B cell (primary cell): ENCODE measurements around the gene TWIST2. TPM values are rescaled to one million over a fixed set of nuclear protein-coding genes. Genes with fewer than 3 reads are reported as not detected.

Experiments
- ATAC-seq: fragments of 200-7000 bp; cut with Tn5 transposase; one replicate; pipeline ENCODE4 v1.10.0; 2021; ENCODE audit warnings: low read depth, mild to moderate bottlenecking, moderate number of reproducible peaks, moderate library complexity
- CTCF ChIA-PET: fragments of 350-600 bp; sonication (Branson Sonifier 250); formaldehyde crosslinking; loops from one replicate; lab custom pipeline; 2021; ENCODE audit warnings: antibody characterized with exemption, inconsistent platforms; lab: Charles Lee
- POLR2A ChIA-PET: fragments of 350-600 bp; sonication (Branson Sonifier 250); formaldehyde crosslinking; loops from one replicate; lab custom pipeline; 2021; ENCODE audit warnings: antibody characterized with exemption; lab: Charles Lee
- DNase-seq: peaks from one replicate; pipeline ENCODE4 v3.0.0; 2013
- H2AFZ ChIP-seq: 2 replicates; pipeline ENCODE4 v1.6.1; 2012; ENCODE audit warnings: mild to moderate bottlenecking, low read depth, low read length; ENCODE audit not compliant: insufficient read depth, poor library complexity, severe bottlenecking
- H3K27ac ChIP-seq, 2 donors: 1 replicate in 1 of 2; 2 replicates in 1 of 2; pipeline ENCODE4 v1.5.1; 2012 to 2013; ENCODE audit warnings: low read length in 2 of 2, mild to moderate bottlenecking in 2 of 2, moderate library complexity in 1 of 2
- H3K27me3 ChIP-seq, 4 experiments: fragments of 200-600 bp in 1 of 4; sonication (generic) in 1 of 4; replicated peaks in 1 of 4; 1 replicate in 2 of 4; 2 replicates in 2 of 4; pipeline versions ENCODE4 v1.6.1 to v1.7.0; 2013 to 2016; ENCODE audit warnings: low read length in 3 of 4, mild to moderate bottlenecking in 2 of 4, mixed read lengths in 1 of 4, moderate library complexity in 1 of 4; ENCODE audit not compliant: insufficient read depth in 4 of 4, control insufficient read depth in 3 of 4; ENCODE audit errors: control extremely low read depth in 1 of 4
- H3K36me3 ChIP-seq, 2 experiments: replicated peaks in 1 of 2; 1 replicate in 1 of 2; 2 replicates in 1 of 2; pipeline versions ENCODE4 v1.6.1 to v1.7.1; 2013; ENCODE audit warnings: low read length in 1 of 2; ENCODE audit not compliant: insufficient read depth in 2 of 2, control insufficient read depth in 1 of 2; ENCODE audit errors: control extremely low read depth in 1 of 2, extremely low read depth in 1 of 2
- H3K4me1 ChIP-seq, 2 donors: fragments of 200-600 bp in 1 of 2; sonication (generic) in 1 of 2; 1 replicate in 1 of 2; 2 replicates in 1 of 2; pipeline versions ENCODE4 v1.5.1 to v1.6.1; 2013 to 2017; ENCODE audit warnings: low read length in 2 of 2; ENCODE audit not compliant: control insufficient read depth in 2 of 2, insufficient read depth in 2 of 2
- H3K4me2 ChIP-seq: replicated peaks from 2 replicates; pipeline ENCODE3; 2012; ENCODE audit warnings: mild to moderate bottlenecking, low read depth, low read length; ENCODE audit not compliant: poor library complexity, severe bottlenecking
- H3K4me3 ChIP-seq, 5 experiments: fragments of 200-600 bp in 1 of 5; sonication (generic) in 1 of 5; 1 replicate in 3 of 5; 2 replicates in 2 of 5; pipeline versions ENCODE4 v1.5.1 to v1.7.0; 2011 to 2016; ENCODE audit warnings: low read length in 4 of 5, mild to moderate bottlenecking in 4 of 5, low read depth in 2 of 5, control low read depth in 1 of 5, moderate library complexity in 1 of 5; ENCODE audit not compliant: insufficient read depth in 1 of 5; ENCODE audit errors: control extremely low read depth in 1 of 5, extremely low read depth in 1 of 5
- H3K79me2 ChIP-seq: fragments of 200-600 bp; sonication (generic); one replicate; pipeline ENCODE4 v1.6.0; 2016; ENCODE audit warnings: low read length; ENCODE audit not compliant: control insufficient read depth, insufficient read depth
- H3K9ac ChIP-seq: fragments of 200-600 bp; sonication (generic); 2 replicates; pipeline ENCODE4 v1.6.1; 2017; ENCODE audit warnings: mild to moderate bottlenecking, low read length, moderate library complexity
- H3K9me3 ChIP-seq, 3 donors: one replicate each; pipeline versions ENCODE4 v1.6.1 to v1.7.1; 2013; ENCODE audit warnings: low read length in 2 of 3; ENCODE audit not compliant: control insufficient read depth in 2 of 3, insufficient read depth in 1 of 3; ENCODE audit errors: control extremely low read depth in 1 of 3
- H4K20me1 ChIP-seq: 2 replicates; pipeline ENCODE4 v1.6.0; 2012; ENCODE audit warnings: mild to moderate bottlenecking, low read length; ENCODE audit not compliant: insufficient read depth, control insufficient read depth, poor library complexity, severe bottlenecking
- H3K27ac Mint-ChIP-seq: one replicate; pipeline ENCODE4 v1.8.0; 2021; ENCODE audit warnings: mixed read lengths
- H3K27me3 Mint-ChIP-seq: one replicate; pipeline ENCODE4 v1.8.0; 2021; ENCODE audit warnings: mixed read lengths
- H3K4me1 Mint-ChIP-seq: one replicate; pipeline ENCODE4 v1.8.0; 2021; ENCODE audit warnings: mixed read lengths
- H3K4me3 Mint-ChIP-seq: one replicate; pipeline ENCODE4 v1.8.0; 2021; ENCODE audit warnings: mixed read lengths
- H3K9me3 Mint-ChIP-seq: one replicate; pipeline ENCODE4 v1.8.0; 2022; ENCODE audit warnings: mixed read lengths; ENCODE audit not compliant: insufficient read depth
- EZH2 ChIP-seq: IDR thresholded peaks from 2 replicates; pipeline ENCODE4 v1.6.1; 2012; ENCODE audit warnings: borderline replicate concordance, low read depth, mild to moderate bottlenecking, moderate library complexity, low read length; ENCODE audit not compliant: insufficient read depth, poor library complexity, severe bottlenecking
- WGBS: methylation state at CpG from one replicate; pipeline ENCODE4 v1.1.5; 2013; ENCODE audit warnings: missing lambda C conversion rate; ENCODE audit not compliant: insufficient coverage; 5-methylcytosine and 5-hydroxymethylcytosine counted together
- intact Hi-C: fragments of 100-400 bp; cut with micrococcal nuclease; formaldehyde crosslinking; loops from one replicate; pipeline ENCODE4 v1.10.0; 2022
- polyA plus RNA-seq: library from polyadenylated mRNA; depleted of rRNA; stranded (reverse); fragments of >200 nt; gene quantifications from 2 replicates; pipeline ENCODE4 v1.2.3, GENCODE V29; 2012
- total RNA-seq, 2 donors: library from RNA; stranded (reverse); fragments of 120-200 nt in 1 of 2; gene quantifications; 1 replicate in 1 of 2; 2 replicates in 1 of 2; pipeline versions ENCODE4 v1.2.3 to v1.2.4, GENCODE V29; 2013 to 2022
- TF ChIP-seq, protein P1 (sequence below): fragments of 200-600 bp; IDR thresholded peaks from one replicate; pipeline ENCODE4 v1.8.0; 2022; ENCODE audit warnings: antibody characterized with exemption, mild to moderate bottlenecking

TWIST2 gene
- total and polyA plus RNA-seq, 2 donors (not counting 1 experiment from before 2014, with no cell fraction given), result 0.07 TPM; not detected in 1

- Mint-ChIP-seq H3K27me3 (no peaks in the 10 kb centered on the region), H3K9me3 (peaks cover 5% of the 10 kb centered on the region), H3K4me3 (no peak overlapping the region), H3K27ac (no peak overlapping the region), H3K4me1 (no peaks in the 10 kb centered on the region)
- peaks cover 0 to 8% (median 3%) of the 10 kb centered on the region in 3 donors for H3K9me3 ChIP-seq
- intact Hi-C loops, result no loop called here
- H3K36me3 ChIP-seq, result no peaks in the 10 kb centered on the region
- ATAC-seq, result no peak
- no peak for TF ChIP-seq EZH2
- TF ChIP-seq, protein P1, sequence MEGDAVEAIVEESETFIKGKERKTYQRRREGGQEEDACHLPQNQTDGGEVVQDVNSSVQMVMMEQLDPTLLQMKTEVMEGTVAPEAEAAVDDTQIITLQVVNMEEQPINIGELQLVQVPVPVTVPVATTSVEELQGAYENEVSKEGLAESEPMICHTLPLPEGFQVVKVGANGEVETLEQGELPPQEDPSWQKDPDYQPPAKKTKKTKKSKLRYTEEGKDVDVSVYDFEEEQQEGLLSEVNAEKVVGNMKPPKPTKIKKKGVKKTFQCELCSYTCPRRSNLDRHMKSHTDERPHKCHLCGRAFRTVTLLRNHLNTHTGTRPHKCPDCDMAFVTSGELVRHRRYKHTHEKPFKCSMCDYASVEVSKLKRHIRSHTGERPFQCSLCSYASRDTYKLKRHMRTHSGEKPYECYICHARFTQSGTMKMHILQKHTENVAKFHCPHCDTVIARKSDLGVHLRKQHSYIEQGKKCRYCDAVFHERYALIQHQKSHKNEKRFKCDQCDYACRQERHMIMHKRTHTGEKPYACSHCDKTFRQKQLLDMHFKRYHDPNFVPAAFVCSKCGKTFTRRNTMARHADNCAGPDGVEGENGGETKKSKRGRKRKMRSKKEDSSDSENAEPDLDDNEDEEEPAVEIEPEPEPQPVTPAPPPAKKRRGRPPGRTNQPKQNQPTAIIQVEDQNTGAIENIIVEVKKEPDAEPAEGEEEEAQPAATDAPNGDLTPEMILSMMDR, result no peak
- H3K4me2 ChIP-seq, result no peak overlapping the region
- ChIA-PET POLR2A (no interaction called here), CTCF (no interaction called here)
- 42% methylated on average over 2 of the region's 4 CpGs for WGBS
- H3K4me3 ChIP-seq, result no peak overlapping the region
- no peaks in the 10 kb centered on the region for H3K4me1 ChIP-seq
- H3K27me3 ChIP-seq, result peaks cover 0 to 6% (median 0%) of the 10 kb centered on the region in 4 experiments
- H3K9ac ChIP-seq, result no peak overlapping the region
- H2AFZ ChIP-seq, result no peak overlapping the region
- no peaks in the 10 kb centered on the region for H4K20me1 ChIP-seq
- no peak for DNase-seq
- H3K79me2 ChIP-seq, result no peaks in the 10 kb centered on the region
- no peak overlapping the region for H3K27ac ChIP-seq
Measured at GRCh38 chr2:238811293-238811692, 36.6 kb upstream of the TWIST2 start.

DNA sequence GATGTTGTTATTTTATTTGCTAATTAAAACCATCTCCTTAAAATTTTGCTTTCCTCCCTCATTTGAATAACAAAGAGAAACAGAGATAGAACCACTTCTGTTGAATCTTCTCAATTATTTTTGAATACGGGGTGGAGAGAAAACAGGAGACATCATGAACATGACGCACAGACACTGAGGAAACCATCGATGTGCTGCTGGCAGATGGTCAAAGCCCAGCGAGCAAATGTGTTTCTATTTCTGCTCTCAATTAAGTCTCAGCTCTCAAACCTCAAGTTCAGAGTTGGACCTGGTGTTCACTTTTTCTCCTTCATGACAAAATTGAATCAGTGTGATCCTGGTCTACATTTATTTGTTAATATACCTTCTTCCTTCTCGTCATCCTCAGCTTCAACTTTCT is 36.1 kb upstream of the TWIST2 start:
- Histone ChIP-seq H3K79me2 (no peaks in the 10 kb centered on the region), H4K20me1 (no peaks in the 10 kb centered on the region), H2AFZ (no peak overlapping the region), H3K4me1 (no peaks in the 10 kb centered on the region), H3K9ac (no peak overlapping the region), H3K27me3 (peaks cover 0 to 10% (median 0%) of the 10 kb centered on the region in 4 experiments), H3K36me3 (no peaks in the 10 kb centered on the region), H3K27ac (no peak overlapping the region), H3K9me3 (peaks cover 0 to 8% (median 3%) of the 10 kb centered on the region in 3 donors), H3K4me2 (no peak overlapping the region), H3K4me3 (no peak overlapping the region)
- intact Hi-C loops, result no loop called here
- Mint-ChIP-seq H3K4me1 (no peaks in the 10 kb centered on the region), H3K9me3 (peaks cover 5% of the 10 kb centered on the region), H3K27ac (no peak overlapping the region), H3K27me3 (peaks cover under 1% of the 10 kb centered on the region), H3K4me3 (no peak overlapping the region)
- ATAC-seq (no peak), DNase-seq (no peak)
- CTCF ChIA-PET, result no interaction called here
- WGBS, result 100% methylated on average over 2 of the region's 5 CpGs
- POLR2A ChIA-PET, result no interaction called here
- no peak for TF ChIP-seq EZH2
- TF ChIP-seq, protein P1, result no peak
